NCI-H187 (cell line): ENCODE measurements around the gene IL1RN.

Source experiments
- DNase-seq, 2 experiments: peaks; one replicate each; lab custom pipeline; 2025; lab: John Stamatoyannopoulos, UW

The IL1RN gene

DNA sequence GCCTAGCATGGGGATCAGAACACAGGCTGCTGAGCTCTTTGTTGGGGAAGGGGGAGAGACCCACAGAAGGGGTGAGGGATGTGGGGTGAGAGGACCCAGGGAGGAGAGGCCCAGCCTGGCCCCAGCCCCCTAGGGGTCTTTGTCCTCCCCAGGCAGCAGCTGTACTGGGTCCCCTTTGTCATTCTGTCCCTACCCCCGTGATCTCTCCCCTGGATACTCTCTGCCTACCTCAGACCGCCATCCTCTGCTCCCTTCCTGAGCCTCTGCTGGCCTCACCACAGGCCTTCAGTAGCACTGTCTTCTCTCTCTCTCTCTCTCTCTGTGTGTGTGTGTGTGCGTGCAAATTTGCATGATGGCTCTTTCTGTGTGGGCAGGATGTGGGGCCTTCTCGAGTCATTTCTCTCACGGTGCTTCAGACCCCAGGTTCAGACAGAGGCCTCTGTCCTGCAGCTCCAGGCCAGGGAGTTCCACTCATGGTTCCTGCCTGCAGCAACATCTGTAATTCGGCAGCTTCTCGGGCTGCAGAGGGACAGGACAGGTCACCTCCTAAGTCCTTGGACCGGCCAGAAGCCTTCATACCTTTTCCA lies 47.7 kb downstream of the IL1RN start:
- DNase-seq, result no peak

DNA sequence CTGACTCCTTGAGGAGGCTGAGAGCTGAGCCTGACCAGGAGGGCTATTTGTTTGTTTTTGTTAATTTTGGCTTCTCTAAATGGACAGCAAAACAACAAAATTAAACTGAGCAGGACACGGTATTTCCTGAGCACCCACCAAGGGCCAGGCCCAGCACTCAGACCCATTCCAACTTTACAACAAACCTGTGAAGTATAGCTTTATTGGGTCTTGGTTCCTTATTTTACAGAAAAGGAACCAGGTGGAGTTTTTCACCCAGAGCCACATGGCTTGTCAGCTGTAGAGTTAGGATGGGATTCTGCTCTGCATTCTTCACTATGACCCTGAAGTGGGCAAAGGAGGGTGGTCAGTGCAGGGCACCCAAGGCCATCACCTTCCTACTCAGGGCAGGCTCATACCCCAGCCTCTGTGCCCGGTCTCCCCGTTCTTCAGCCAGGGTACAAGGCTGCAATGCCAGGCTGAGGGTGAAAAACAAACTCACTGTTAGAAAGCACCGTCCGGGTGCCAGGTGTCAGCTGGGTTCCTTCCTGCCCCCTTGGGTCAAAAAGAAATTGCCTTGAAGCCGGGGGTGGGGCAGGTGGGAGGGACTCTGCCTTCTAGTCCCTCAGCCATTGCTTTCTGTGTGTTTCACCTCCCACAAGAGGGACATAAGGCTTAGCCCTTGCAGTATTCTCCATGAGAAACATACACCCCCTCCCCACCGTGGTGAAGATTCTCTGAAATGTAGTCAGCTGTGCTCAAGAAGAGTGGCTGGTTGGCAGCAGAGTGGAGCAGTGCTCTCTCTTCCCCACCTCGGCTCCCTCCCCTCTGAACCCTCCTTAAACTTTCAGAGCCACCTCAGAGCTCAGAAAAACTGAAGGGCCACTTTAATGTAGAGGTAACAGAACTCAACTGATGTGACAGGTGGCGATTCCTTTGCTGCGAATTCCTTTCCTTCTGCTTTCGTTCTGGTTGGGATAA lies 48.6 kb downstream of the IL1RN start:
- no peak for DNase-seq

DNA sequence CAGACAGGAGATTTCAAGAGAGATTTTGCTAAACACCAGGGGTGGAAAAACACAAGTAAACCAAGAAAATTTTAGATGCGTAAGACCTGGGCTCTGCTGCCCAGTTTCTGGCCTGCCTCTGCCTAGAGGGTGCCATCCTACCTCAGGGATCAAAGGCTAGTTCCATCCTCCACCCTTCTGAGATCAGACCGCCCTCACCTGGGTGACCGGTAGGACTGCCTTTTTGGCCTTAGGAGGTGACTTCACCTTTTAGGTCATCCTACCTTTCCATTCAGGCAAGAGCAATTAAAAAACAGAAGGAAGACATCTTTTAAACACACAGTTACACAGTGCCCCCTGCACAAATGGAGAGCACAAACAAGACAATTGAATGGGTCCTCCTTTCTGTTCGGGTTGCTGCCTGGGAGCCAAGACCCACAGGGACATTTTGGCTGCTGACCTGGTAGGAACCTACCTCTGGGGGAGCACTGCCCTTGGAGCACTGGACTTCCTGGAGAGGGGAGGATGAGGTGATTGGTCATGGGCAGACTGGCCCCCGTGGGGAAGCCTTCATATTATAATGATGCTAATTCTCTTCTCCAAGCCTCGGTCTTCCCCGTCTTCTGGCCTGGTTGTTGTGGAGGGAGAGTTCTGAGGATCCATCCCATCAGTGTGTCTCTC lies 49.4 kb downstream of the IL1RN start:
- DNase-seq, result no peak

DNA sequence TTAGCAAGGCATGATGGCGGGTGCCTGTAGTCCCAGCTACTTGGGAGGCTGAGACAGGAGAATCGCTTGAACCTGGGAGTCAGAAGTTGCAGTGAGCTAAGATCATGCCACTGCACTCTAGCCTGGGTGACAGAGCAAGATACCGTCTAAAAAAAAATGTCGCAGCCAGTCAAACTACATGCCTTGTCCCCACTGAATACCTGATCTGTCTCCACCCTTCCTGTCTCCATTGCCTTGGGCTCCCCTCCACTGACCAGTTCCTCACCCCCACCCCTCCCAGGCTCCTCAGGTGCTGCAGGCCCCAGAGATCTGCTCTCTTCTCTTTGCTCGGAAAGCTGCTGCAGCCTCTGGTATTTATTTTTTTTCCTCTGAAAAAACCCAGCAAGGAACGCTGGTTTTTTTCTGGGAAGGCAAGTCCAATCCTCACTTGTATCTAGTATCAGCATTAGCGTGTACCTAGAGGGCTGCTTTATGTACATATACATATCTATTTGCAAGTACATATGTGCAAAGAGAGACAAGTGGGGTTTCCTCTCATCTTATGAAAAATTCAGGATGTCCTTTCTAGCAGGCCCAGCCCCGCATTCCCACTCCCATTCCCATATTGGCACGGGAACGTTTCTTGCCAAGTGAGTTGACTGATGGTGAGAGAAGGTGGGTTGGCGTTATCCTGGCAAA lies 50.8 kb downstream of the IL1RN start:
- no peak for DNase-seq

GRCh38 chr2:113178891-113179290 lies 51.5 kb downstream of the IL1RN start:
- no peak for DNase-seq

- no peak for DNase-seq
Measured at GRCh38 chr2:113179446-113180045, 52.1 kb downstream of the IL1RN start.

DNA sequence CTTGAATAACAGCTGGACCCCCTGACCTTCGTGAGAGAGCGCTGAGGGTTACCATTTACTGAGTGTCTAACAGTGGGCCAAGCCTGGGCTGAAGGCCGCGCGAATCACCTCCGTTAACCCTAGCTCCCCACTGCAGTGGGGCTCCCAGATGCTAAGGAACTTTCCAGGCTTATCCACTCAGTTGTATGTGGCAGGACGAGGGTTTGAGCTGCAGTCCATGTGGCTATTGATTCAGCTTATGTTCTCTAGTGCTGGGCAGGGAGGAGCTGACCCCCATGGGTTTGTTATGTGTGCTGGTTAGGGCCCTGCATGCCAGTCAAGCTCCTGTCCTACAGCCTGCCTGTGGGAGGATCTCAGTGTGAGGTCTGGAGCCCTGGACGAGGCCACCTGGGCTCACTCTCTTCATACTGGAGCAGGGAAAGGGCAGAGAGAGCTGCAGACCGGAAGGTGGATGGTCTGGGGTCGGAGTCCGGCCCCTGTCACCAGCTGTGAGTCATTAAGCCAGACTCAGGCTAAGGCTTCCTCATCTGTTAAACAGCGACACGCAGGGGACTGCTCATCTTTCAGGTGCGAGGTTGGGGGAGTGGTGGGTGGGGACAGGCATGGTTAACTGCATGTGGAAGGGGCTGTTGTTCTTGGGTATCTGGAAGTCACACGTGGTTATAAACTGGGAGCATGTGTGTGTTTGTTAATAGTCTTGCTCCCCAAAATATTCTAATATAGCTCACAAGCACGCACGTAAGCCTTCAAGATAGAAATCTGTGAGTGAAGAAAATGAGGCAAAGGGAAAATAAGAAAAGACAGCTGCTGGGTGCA lies 52.9 kb downstream of the IL1RN start:
- DNase-seq, result no peak

DNA sequence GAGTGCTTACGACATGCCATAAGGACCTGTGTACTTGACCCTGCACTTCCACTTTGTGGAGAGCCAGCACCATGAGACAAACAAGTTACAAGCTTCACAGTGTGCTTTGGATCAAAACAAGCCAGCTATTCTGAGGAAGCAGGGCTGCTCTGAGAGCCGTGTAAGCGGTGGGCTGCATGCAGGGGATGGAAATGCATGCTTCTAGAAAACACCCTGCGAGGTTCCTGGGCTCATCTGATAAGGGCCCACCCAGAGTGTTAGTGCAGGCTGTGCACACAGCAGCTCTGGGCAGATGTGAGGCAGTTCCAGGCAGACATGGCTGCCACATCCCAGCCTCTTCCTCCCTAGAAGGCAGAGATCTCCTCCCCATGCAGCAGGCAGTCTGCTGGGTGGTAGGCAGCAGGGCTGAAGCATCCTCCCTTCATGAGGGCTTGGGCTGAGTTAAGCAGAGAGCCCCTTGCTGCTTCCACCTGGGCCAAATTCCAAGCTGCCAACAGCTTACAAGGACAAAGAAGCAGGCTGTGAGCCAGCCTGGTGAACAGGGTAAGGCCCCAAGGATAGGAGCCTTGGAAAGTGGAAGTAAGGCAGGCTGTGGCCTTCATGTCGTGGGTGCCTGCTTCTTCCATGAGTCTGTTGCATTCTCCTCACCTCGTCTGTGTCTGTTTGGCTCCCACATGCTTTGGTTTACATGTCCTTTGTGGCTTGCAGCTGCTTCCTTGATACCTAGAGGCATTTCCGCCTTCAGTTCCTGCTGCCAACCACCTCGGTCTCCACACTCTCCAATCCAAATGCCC lies 54.1 kb downstream of the IL1RN start:
- no peak for DNase-seq

- no peak for DNase-seq
Measured at GRCh38 chr2:113182471-113183260, 55.3 kb downstream of the IL1RN start.

- no peak for DNase-seq
Measured at GRCh38 chr2:113183264-113183663, 55.9 kb downstream of the IL1RN start.
